HFFc6 (cell line): ENCODE measurements around the gene NFATC2. TPM values are rescaled to one million over a fixed set of nuclear protein-coding genes. Genes with fewer than 3 reads are reported as not detected.

Experiments used
- DNase-seq: peaks from one replicate; pipeline ENCODE4 v3.0.0-alpha.2; 2018
- H3K27ac Mint-ChIP-seq: 2 replicates; pipeline ENCODE4 v1.8.0; 2020; ENCODE audit warnings: mild to moderate bottlenecking, mixed read lengths
- H3K27me3 Mint-ChIP-seq: 2 replicates; pipeline ENCODE4 v1.8.0; 2021; ENCODE audit warnings: mild to moderate bottlenecking, moderate library complexity, mixed read lengths; ENCODE audit not compliant: insufficient read depth
- H3K36me3 Mint-ChIP-seq: 2 replicates; pipeline ENCODE4 v1.8.0; 2021; ENCODE audit warnings: low read depth, mixed read lengths
- H3K4me1 Mint-ChIP-seq: 2 replicates; pipeline ENCODE4 v1.8.0; 2020; ENCODE audit warnings: low read depth, mixed read lengths
- H3K4me3 Mint-ChIP-seq: 2 replicates; pipeline ENCODE4 v1.8.0; 2020; ENCODE audit warnings: mild to moderate bottlenecking, moderate library complexity, mixed read lengths
- H3K9me3 Mint-ChIP-seq: 2 replicates; pipeline ENCODE4 v1.8.0; 2020; ENCODE audit warnings: mild to moderate bottlenecking, mixed read lengths
- CTCF ChIP-seq: fragments of 200-600 bp; sonication (generic); IDR thresholded peaks from 2 replicates; pipeline ENCODE4 v1.5.0; 2021; ENCODE audit warnings: antibody characterized with exemption, mild to moderate bottlenecking
- total RNA-seq, 6 experiments: library from RNA; stranded (reverse); fragmentation: NEBNext Ultra II Directional; extraction: Animal tissue kit (Norgen Biotek cat#: 25700); gene quantifications; 2 replicates in 1 of 6; 3 replicates in 5 of 6; pipeline ENCODE4 v1.2.3, GENCODE V29; 2021

Gene NFATC2
- total RNA-seq, 6 experiments from 2014 or later, result 0.50 to 1.1 (median 0.84) TPM

- Mint-ChIP-seq H3K27ac (peak overlapping the region; percentile 92), H3K4me1 (peaks cover 66% of the 10 kb centered on the region), H3K36me3 (no peaks in the 10 kb centered on the region), H3K4me3 (peak overlapping the region; percentile 48), H3K27me3 (no peaks in the 10 kb centered on the region; the same call in 1 of the 2 replicates), H3K9me3 (no peaks in the 10 kb centered on the region)
- TF ChIP-seq CTCF, result no peak
- peak; percentile 73 for DNase-seq
Observed at GRCh38 chr20:51354769-51355319, 187.7 kb downstream of the NFATC2 start.

- no peak for TF ChIP-seq CTCF
- Mint-ChIP-seq H3K27me3 (no peaks in the 10 kb centered on the region; the same call in 1 of the 2 replicates), H3K36me3 (no peaks in the 10 kb centered on the region), H3K9me3 (no peaks in the 10 kb centered on the region), H3K27ac (peak overlapping the region; percentile 92), H3K4me1 (peaks cover 66% of the 10 kb centered on the region), H3K4me3 (peak overlapping the region; percentile 48)
- DNase-seq, result peak; percentile 38
Observed at GRCh38 chr20:51354191-51354768, 188.2 kb downstream of the NFATC2 start.

GRCh38 chr20:51353491-51353890, 189.0 kb downstream of the NFATC2 start:
- no peaks in the 10 kb centered on the region for H3K36me3 Mint-ChIP-seq
- H3K4me3 Mint-ChIP-seq, result no peak overlapping the region
- H3K27me3 Mint-ChIP-seq, result no peaks in the 10 kb centered on the region; the same call in 1 of the 2 replicates
- H3K9me3 Mint-ChIP-seq, result no peaks in the 10 kb centered on the region
- no peak for TF ChIP-seq CTCF
- H3K4me1 Mint-ChIP-seq, result peaks cover 69% of the 10 kb centered on the region
- no peak for DNase-seq
- H3K27ac Mint-ChIP-seq, result no peak overlapping the region; the same call in 1 of the 2 replicates

- Mint-ChIP-seq H3K4me3 (no peak overlapping the region), H3K4me1 (peaks cover 75% of the 10 kb centered on the region), H3K27me3 (no peaks in the 10 kb centered on the region; the same call in 1 of the 2 replicates), H3K9me3 (no peaks in the 10 kb centered on the region), H3K27ac (peak overlapping the region; percentile 96), H3K36me3 (no peaks in the 10 kb centered on the region)
- no peak for DNase-seq
- no peak for TF ChIP-seq CTCF
Observed at GRCh38 chr20:51352791-51353190, 189.7 kb downstream of the NFATC2 start.

GRCh38 chr20:51350941-51351631, 191.4 kb downstream of the NFATC2 start:
- peak; percentile 91 for DNase-seq
- Mint-ChIP-seq H3K4me3 (peak overlapping the region; percentile 46), H3K27me3 (peaks cover 1% of the 10 kb centered on the region), H3K4me1 (peaks cover 92% of the 10 kb centered on the region), H3K9me3 (no peaks in the 10 kb centered on the region), H3K36me3 (no peaks in the 10 kb centered on the region), H3K27ac (peak overlapping the region; percentile 96)
- TF ChIP-seq CTCF, result no peak
